DND-41 (cell line): Measurements from ENCODE around the gene LGR4.

Experiments
- ATAC-seq: fragments of 200-7000 bp; cut with Tn5 transposase; 3 replicates; pipeline ENCODE4 v1.9.1; 2021; ENCODE audit warnings: low read depth; ENCODE audit not compliant: insufficient read depth
- DNase-seq: peaks from one replicate; pipeline ENCODE4 v3.0.0-alpha.2; 2020
- H2AFZ ChIP-seq: 2 replicates; pipeline ENCODE4 v1.6.0; 2012; ENCODE audit warnings: low read depth, low read length
- H3K27ac ChIP-seq: 2 replicates; pipeline ENCODE4 v1.5.1; 2012; ENCODE audit warnings: low read length, inconsistent platforms
- H3K27me3 ChIP-seq: fragments of 200-600 bp; sonication (generic); 2 replicates; pipeline ENCODE4 v1.6.0; 2012; ENCODE audit warnings: low read length, mild to moderate bottlenecking, inconsistent platforms; ENCODE audit not compliant: insufficient read depth, poor library complexity
- H3K36me3 ChIP-seq: 2 replicates; pipeline ENCODE4 v1.5.1; 2012; ENCODE audit warnings: low read length, inconsistent platforms; ENCODE audit not compliant: insufficient read depth
- H3K4me1 ChIP-seq: 2 replicates; pipeline ENCODE4 v1.5.1; 2012; ENCODE audit warnings: mild to moderate bottlenecking, low read length; ENCODE audit not compliant: insufficient read depth
- H3K4me2 ChIP-seq: 2 replicates; pipeline ENCODE4 v1.6.0; 2012; ENCODE audit warnings: mild to moderate bottlenecking, moderate library complexity, low read length, inconsistent platforms; ENCODE audit not compliant: insufficient read depth
- H3K4me3 ChIP-seq, 2 experiments: fragments of 200-600 bp in 1 of 2; shearing (Covaris generic) in 1 of 2; 2 replicates each; pipeline ENCODE4 v1.5.1; 2012 to 2016; ENCODE audit warnings: inconsistent platforms in 2 of 2, low read length in 2 of 2, mild to moderate bottlenecking in 2 of 2, low read depth in 1 of 2, moderate library complexity in 1 of 2
- H3K79me2 ChIP-seq: 2 replicates; pipeline ENCODE4 v1.6.0; 2012; ENCODE audit warnings: low read length, inconsistent platforms; ENCODE audit not compliant: insufficient read depth
- H3K9ac ChIP-seq: 2 replicates; pipeline ENCODE4 v1.6.0; 2012; ENCODE audit warnings: low read depth, mild to moderate bottlenecking, inconsistent platforms, low read length, moderate library complexity
- H3K9me3 ChIP-seq: 2 replicates; pipeline ENCODE4 v1.5.1; 2012; ENCODE audit warnings: low read length, moderate library complexity, mild to moderate bottlenecking, inconsistent platforms; ENCODE audit not compliant: insufficient read depth, severe bottlenecking
- H4K20me1 ChIP-seq: 2 replicates; pipeline ENCODE4 v1.6.0; 2012; ENCODE audit warnings: low read length; ENCODE audit not compliant: insufficient read depth
- CTCF ChIP-seq: IDR thresholded peaks from 2 replicates; pipeline ENCODE4 v1.5.1; 2012; ENCODE audit warnings: borderline replicate concordance, low read length, moderate library complexity, mild to moderate bottlenecking; ENCODE audit not compliant: poor library complexity, severe bottlenecking; ENCODE audit errors: extremely low read depth
- EZH2 ChIP-seq: IDR thresholded peaks from 3 replicates; pipeline ENCODE4 v1.6.1; 2012; ENCODE audit warnings: borderline replicate concordance, low read depth, mild to moderate bottlenecking, moderate library complexity, low read length, inconsistent platforms; ENCODE audit not compliant: severe bottlenecking

The LGR4 gene

GRCh38 chr11:27509908-27510307 lies 37.3 kb upstream of the LGR4 start:
- Histone ChIP-seq H3K9ac (no peak overlapping the region), H3K79me2 (peaks cover 29% of the 10 kb centered on the region), H3K36me3 (no peaks in the 10 kb centered on the region)

GRCh38 chr11:27507557-27508322 lies 35.1 kb upstream of the LGR4 start:
- no peaks in the 10 kb centered on the region for H3K27me3 ChIP-seq
- H3K9me3 ChIP-seq, result no peaks in the 10 kb centered on the region
- DNase-seq (no peak), ATAC-seq (no peak)
- H3K4me1 ChIP-seq, result peaks cover 31% of the 10 kb centered on the region
- peaks cover 50% of the 10 kb centered on the region for H3K79me2 ChIP-seq
- H2AFZ ChIP-seq, result peak overlapping the region; percentile 99
- peaks cover 7% of the 10 kb centered on the region; the same call in 1 of the 2 replicates for H4K20me1 ChIP-seq
- H3K4me2 ChIP-seq, result peak overlapping the region; percentile 98
- H3K27ac ChIP-seq, result peak overlapping the region; percentile 97
- H3K36me3 ChIP-seq, result peaks cover 8% of the 10 kb centered on the region
- TF ChIP-seq EZH2, result no peak
- no peak for TF ChIP-seq CTCF
- H3K4me3 ChIP-seq, result peak overlapping the region; percentile 84 to 96; a peak in 3 of 4 replicates
- peak overlapping the region; percentile 92 for H3K9ac ChIP-seq

More at GRCh38 chr11:27509908-27510307, 37.3 kb upstream of the LGR4 start:
- peaks cover 3% of the 10 kb centered on the region; the same call in 1 of the 2 replicates for H4K20me1 ChIP-seq
- H2AFZ ChIP-seq, result no peak overlapping the region
- DNase-seq, result no peak
- H3K9me3 ChIP-seq, result no peaks in the 10 kb centered on the region
- H3K27me3 ChIP-seq, result no peaks in the 10 kb centered on the region
- peaks cover 22% of the 10 kb centered on the region for H3K4me1 ChIP-seq
- no peak overlapping the region for H3K4me3 ChIP-seq
- ATAC-seq, result no peak
- no peak overlapping the region for H3K27ac ChIP-seq
- TF ChIP-seq EZH2, result no peak
- no peak for TF ChIP-seq CTCF
- no peak overlapping the region for H3K4me2 ChIP-seq

GRCh38 chr11:27506200-27507182 lies 33.9 kb upstream of the LGR4 start, which contains the start of gene LIN7C:
LIN7C (minus strand) TSS chr11:27506769; CDS start chr11:27506752, 17 bp downstream.
- H4K20me1 ChIP-seq, result peaks cover 11% of the 10 kb centered on the region; the same call in 1 of the 2 replicates
- H3K4me1 ChIP-seq, result peaks cover 31% of the 10 kb centered on the region
- H3K27me3 ChIP-seq, result no peaks in the 10 kb centered on the region
- H3K9ac ChIP-seq, result peak within 1 kb of the TSS; percentile 92
- H3K4me2 ChIP-seq, result peak within 1 kb of the TSS; percentile 98
- TF ChIP-seq EZH2 (no peak), CTCF (peak; percentile 17)
- H3K9me3 ChIP-seq, result no peaks in the 10 kb centered on the region
- peaks cover 62% of the 10 kb centered on the region for H3K79me2 ChIP-seq
- peaks cover 19% of the 10 kb centered on the region for H3K36me3 ChIP-seq
- peak within 1 kb of the TSS; percentile 84 to 96 for H3K4me3 ChIP-seq
- ATAC-seq (peak; percentile 92), DNase-seq (peak; percentile 95)
- H2AFZ ChIP-seq, result peak within 1 kb of the TSS; percentile 99
- peak within 1 kb of the TSS; percentile 97 for H3K27ac ChIP-seq
